ENCODE measurements around the gene COPE. TPM values are rescaled to one million over a fixed set of nuclear protein-coding genes. Genes with fewer than 3 reads are reported as not detected.

Gene COPE
- total RNA-seq, 4 donors from 2014 or later: 112 to 223 (median 208) TPM

GRCh38 chr19:18852648-18853047 is 66.5 kb downstream of the COPE start:
- H3K36me3 ChIP-seq: peaks cover 77% of the 10 kb centered on the region

GRCh38 chr19:18851673-18852325 is 67.4 kb downstream of the COPE start:
- Histone ChIP-seq H3K27me3 (no peaks in the 10 kb centered on the region), H3K4me3 (no peak overlapping the region), H3K4me1 (peaks cover 45% of the 10 kb centered on the region), H3K27ac (no peak overlapping the region), H3K36me3 (peaks cover 69% of the 10 kb centered on the region), H3K9me3 (no peaks in the 10 kb centered on the region)
- DNase-seq (ENCODE audit: low spot score in 2 of 2): no peak
- TF ChIP-seq POLR2A (IDR thresholded peaks at IDR 0.05): no peak
- TF ChIP-seq POLR2AphosphoS5 (IDR thresholded peaks at IDR 0.05): no peak
- no peak for TF ChIP-seq CTCF (IDR thresholded peaks at IDR 0.05)
- TF ChIP-seq EP300 (IDR thresholded peaks at IDR 0.05): no peak
- WGBS: 93% methylated on average over 19 of the region's 31 CpGs

More at GRCh38 chr19:18852648-18853047, 66.5 kb downstream of the COPE start:
- H3K27me3 ChIP-seq: no peaks in the 10 kb centered on the region
- 75% methylated on average over 8 of the region's 12 CpGs for WGBS
- no peak for DNase-seq (ENCODE audit: low spot score in 2 of 2)
- no peaks in the 10 kb centered on the region for H3K9me3 ChIP-seq
- no peak overlapping the region for H3K27ac ChIP-seq
- peaks cover 36% of the 10 kb centered on the region for H3K4me1 ChIP-seq
- no peak for TF ChIP-seq POLR2AphosphoS5 (IDR thresholded peaks at IDR 0.05)
- no peak for TF ChIP-seq POLR2A (IDR thresholded peaks at IDR 0.05)
- H3K4me3 ChIP-seq: no peak overlapping the region

- no peaks in the 10 kb centered on the region for H3K27me3 ChIP-seq
- H3K36me3 ChIP-seq: peaks cover 58% of the 10 kb centered on the region
- WGBS: 73% methylated on average over 25 of the region's 27 CpGs
- H3K4me1 ChIP-seq: peaks cover 55% of the 10 kb centered on the region
- H3K4me3 ChIP-seq: no peak overlapping the region
- DNase-seq (ENCODE audit: low spot score in 2 of 2): no peak
- no peaks in the 10 kb centered on the region for H3K9me3 ChIP-seq
- peak overlapping the region; percentile 77 for H3K27ac ChIP-seq
- TF ChIP-seq POLR2AphosphoS5 (IDR thresholded peaks at IDR 0.05) (no peak), CTCF (IDR thresholded peaks at IDR 0.05) (no peak), POLR2A (IDR thresholded peaks at IDR 0.05) (no peak), EP300 (IDR thresholded peaks at IDR 0.05) (no peak)
Measured at GRCh38 chr19:18850471-18851375, 68.5 kb downstream of the COPE start.

- DNase-seq (ENCODE audit: low spot score in 2 of 2): no peak
- H3K9me3 ChIP-seq: no peaks in the 10 kb centered on the region
- no peak for TF ChIP-seq CTCF (IDR thresholded peaks at IDR 0.05)
- TF ChIP-seq POLR2AphosphoS5 (IDR thresholded peaks at IDR 0.05): no peak
- no peak for TF ChIP-seq POLR2A (IDR thresholded peaks at IDR 0.05)
- TF ChIP-seq EP300 (IDR thresholded peaks at IDR 0.05): no peak
- H3K27ac ChIP-seq: peak overlapping the region; percentile 77
- no peaks in the 10 kb centered on the region for H3K27me3 ChIP-seq
- peaks cover 50% of the 10 kb centered on the region for H3K36me3 ChIP-seq
- H3K4me1 ChIP-seq: peaks cover 62% of the 10 kb centered on the region
- 49% methylated on average over 16 of the region's 16 CpGs for WGBS
- H3K4me3 ChIP-seq: no peak overlapping the region
Measured at GRCh38 chr19:18849838-18850400, 69.3 kb downstream of the COPE start.

Other genes starting within 250 kb of the COPE start
- 1 to 10 TPM; 4.1 to 6.3 (median 4.7) TPM for gene CRTC1, start 235.7 kb downstream of the COPE start, total RNA-seq
- 1 to 10 TPM; 5.1 to 9.1 (median 6.9) TPM for gene COMP, start 128.1 kb downstream of the COPE start, total RNA-seq
- 100 to 1,000 TPM in 2 of 4 donors, 10 to 100 TPM in 2; 74.7 to 160 (median 99.2) TPM for gene UPF1, start 87.4 kb downstream of the COPE start, total RNA-seq
- under 1 TPM in 1 of 4 donors, not detected in 3; 0.68 TPM for gene CERS1, start 23.2 kb downstream of the COPE start, total RNA-seq
- 10 to 100 TPM; 43.4 to 75.6 (median 58.4) TPM for gene DDX49, start 328 bp upstream of the COPE start, total RNA-seq
- gene HOMER3, start 21.8 kb upstream of the COPE start, total RNA-seq: 10 to 100 TPM; 22.9 to 32.9 (median 27.7) TPM
- gene SUGP2, start 114.1 kb upstream of the COPE start, total RNA-seq: 10 to 100 TPM; 32.1 to 58.7 (median 38.7) TPM
- 10 to 100 TPM; 14.4 to 34.9 (median 26.0) TPM for gene ARMC6, start 114.2 kb upstream of the COPE start, total RNA-seq
- 10 to 100 TPM in 3 of 4 donors, 1 to 10 TPM in 1; 4.9 to 14.6 (median 10.6) TPM for gene SLC25A42, start 144.6 kb upstream of the COPE start, total RNA-seq
- gene TMEM161A, start 219.1 kb upstream of the COPE start, total RNA-seq: 10 to 100 TPM; 23.4 to 31.8 (median 27.9) TPM

Measured in suprapubic skin (tissue), 4 donors.